Measurements from ENCODE around the gene STEAP2. TPM values are rescaled to one million over a fixed set of nuclear protein-coding genes. Genes with fewer than 3 reads are reported as not detected.

STEAP2 gene
- total RNA-seq, 8 experiments from 2014 or later, result 1.4 to 12.3 (median 6.9) TPM

GRCh38 chr7:90227259-90227658 lies 15.7 kb downstream of the STEAP2 start:
- 67 to 100% (median 92%) methylated on average over 1 to 5 of the region's 5 CpGs for WGBS, 10 experiments
- H3K27ac ChIP-seq, result no peak overlapping the region
- peaks cover 5 to 13% of the 10 kb centered on the region in 2 donors for H3K4me1 ChIP-seq (replicated peaks in 1 of 2)
- ATAC-seq (replicated peaks in 6 of 8), result no peak
- in situ Hi-C loops (cut with MboI; ENCODE audit: low pct_unique_long_range_greater_than_20kb in 2 of 9, low sequenced_read_pairs in 9 of 9, unreplicated experiment in 9 of 9), result no loop called here
- H3K4me3 ChIP-seq, result no peak overlapping the region

GRCh38 chr7:90229682-90230081 lies 18.1 kb downstream of the STEAP2 start:
- WGBS, 10 experiments, result 0 to 100% (median 87%) methylated on average over 1 to 2 of the region's 2 CpGs
- in situ Hi-C loops (cut with MboI; ENCODE audit: low pct_unique_long_range_greater_than_20kb in 2 of 9, low sequenced_read_pairs in 9 of 9, unreplicated experiment in 9 of 9), result no loop called here
- peaks cover 4 to 10% of the 10 kb centered on the region in 2 donors for H3K4me1 ChIP-seq (replicated peaks in 1 of 2)
- ATAC-seq (replicated peaks in 6 of 8), result peak in 1 of 8 experiments; percentile 97
- no peak overlapping the region for H3K27ac ChIP-seq
- H3K4me3 ChIP-seq, result no peak overlapping the region

GRCh38 chr7:90230834-90231233 lies 19.3 kb downstream of the STEAP2 start:
- in situ Hi-C loops (cut with MboI; ENCODE audit: low pct_unique_long_range_greater_than_20kb in 2 of 9, low sequenced_read_pairs in 9 of 9, unreplicated experiment in 9 of 9), result no loop called here
- ATAC-seq (replicated peaks in 6 of 8), result no peak
- no peak overlapping the region for H3K4me3 ChIP-seq
- no peak overlapping the region for H3K27ac ChIP-seq
- WGBS, 10 experiments, result 27 to 100% (median 88%) methylated on average over 1 to 2 of the region's 2 CpGs
- peaks cover 0 to 4% of the 10 kb centered on the region in 2 donors for H3K4me1 ChIP-seq (replicated peaks in 1 of 2)

- Histone ChIP-seq H3K4me3 (no peak overlapping the region), H3K27ac (no peak overlapping the region), H3K4me1 (replicated peaks in 1 of 2) (peaks cover 0 to 4% of the 10 kb centered on the region in 2 donors)
- in situ Hi-C loops (cut with MboI; ENCODE audit: low pct_unique_long_range_greater_than_20kb in 2 of 9, low sequenced_read_pairs in 9 of 9, unreplicated experiment in 9 of 9), result no loop called here
- WGBS, 10 experiments, result 54 to 100% (median 86%) methylated on average over 1 to 3 of the region's 3 CpGs
- no peak for ATAC-seq (replicated peaks in 6 of 8)
These were observed 19.8 kb downstream of the STEAP2 start for GRCh38 chr7:90231304-90231703.

GRCh38 chr7:90232430-90232829 lies 20.9 kb downstream of the STEAP2 start:
- no peak overlapping the region for H3K4me3 ChIP-seq
- peak in 1 of 8 experiments; percentile 19 for ATAC-seq (replicated peaks in 6 of 8)
- H3K27ac ChIP-seq, result no peak overlapping the region
- H3K4me1 ChIP-seq (replicated peaks in 1 of 2), result peaks cover 0 to 4% of the 10 kb centered on the region in 2 donors
- in situ Hi-C loops (cut with MboI; ENCODE audit: low pct_unique_long_range_greater_than_20kb in 2 of 9, low sequenced_read_pairs in 9 of 9, unreplicated experiment in 9 of 9), result no loop called here
- WGBS, 10 experiments, result 34 to 94% (median 71%) methylated on average over 1 to 5 of the region's 5 CpGs

GRCh38 chr7:90233569-90233968 lies 22.0 kb downstream of the STEAP2 start:
- in situ Hi-C loops (cut with MboI; ENCODE audit: low pct_unique_long_range_greater_than_20kb in 2 of 9, low sequenced_read_pairs in 9 of 9, unreplicated experiment in 9 of 9), result no loop called here
- ATAC-seq (replicated peaks in 6 of 8), result no peak
- peaks cover 0 to 4% of the 10 kb centered on the region in 2 donors for H3K4me1 ChIP-seq (replicated peaks in 1 of 2)
- H3K4me3 ChIP-seq, result no peak overlapping the region
- H3K27ac ChIP-seq, result no peak overlapping the region
- WGBS, 10 experiments, result 80 to 100% (median 97%) methylated on average over 1 to 6 of the region's 6 CpGs; no CpG with 5 or more reads in 1 of the 10 experiments

- in situ Hi-C loops (cut with MboI; ENCODE audit: low pct_unique_long_range_greater_than_20kb in 2 of 9, low sequenced_read_pairs in 9 of 9, unreplicated experiment in 9 of 9), result no loop called here
- ATAC-seq (replicated peaks in 6 of 8), result peak in 2 of 8 experiments; percentile 31 to 59
- WGBS, 10 experiments, result 33 to 100% (median 80%) methylated on average over 1 of the region's 1 CpG; no CpG with 5 or more reads in 5 of the 10 experiments
These were observed 25.3 kb downstream of the STEAP2 start for GRCh38 chr7:90236721-90237289.

GRCh38 chr7:90238022-90238421 lies 26.5 kb downstream of the STEAP2 start:
- H3K4me1 ChIP-seq (replicated peaks in 1 of 2), result peaks cover 4 to 7% of the 10 kb centered on the region in 2 donors
- no peak overlapping the region for H3K27ac ChIP-seq
- WGBS, 10 experiments, result 83 to 100% (median 100%) methylated on average over 1 to 2 of the region's 2 CpGs; no CpG with 5 or more reads in 4 of the 10 experiments
- no peak for ATAC-seq (replicated peaks in 6 of 8)
- in situ Hi-C loops (cut with MboI; ENCODE audit: low pct_unique_long_range_greater_than_20kb in 2 of 9, low sequenced_read_pairs in 9 of 9, unreplicated experiment in 9 of 9), result no loop called here
- no peak overlapping the region for H3K4me3 ChIP-seq

More at GRCh38 chr7:90236721-90237289, 25.3 kb downstream of the STEAP2 start:
- H3K27ac ChIP-seq, result no peak overlapping the region
- H3K4me1 ChIP-seq (replicated peaks in 1 of 2), result peaks cover 0 to 4% of the 10 kb centered on the region in 2 donors
- H3K4me3 ChIP-seq, result no peak overlapping the region

- peaks cover 5 to 10% of the 10 kb centered on the region in 2 donors for H3K4me1 ChIP-seq (replicated peaks in 1 of 2)
- no peak for ATAC-seq (replicated peaks in 6 of 8)
- in situ Hi-C loops (cut with MboI; ENCODE audit: low pct_unique_long_range_greater_than_20kb in 2 of 9, low sequenced_read_pairs in 9 of 9, unreplicated experiment in 9 of 9), result no loop called here
- no peak overlapping the region for H3K4me3 ChIP-seq
- no peak overlapping the region for H3K27ac ChIP-seq
- whole genome bisulfite sequencing, 10 experiments, result 40 to 86% (median 83%) methylated on average over 1 of the region's 1 CpG; no CpG with 5 or more reads in 6 of the 10 experiments
These were observed 27.0 kb downstream of the STEAP2 start for GRCh38 chr7:90238583-90238982.

GRCh38 chr7:90239050-90239449 lies 27.5 kb downstream of the STEAP2 start:
- H3K4me3 ChIP-seq, result no peak overlapping the region
- in situ Hi-C loops (cut with MboI; ENCODE audit: low pct_unique_long_range_greater_than_20kb in 2 of 9, low sequenced_read_pairs in 9 of 9, unreplicated experiment in 9 of 9), result no loop called here
- peaks cover 8 to 14% of the 10 kb centered on the region in 2 donors for H3K4me1 ChIP-seq (replicated peaks in 1 of 2)
- WGBS, 10 experiments, result 73 to 97% (median 85%) methylated on average over 2 to 3 of the region's 3 CpGs; no CpG with 5 or more reads in 2 of the 10 experiments
- no peak overlapping the region for H3K27ac ChIP-seq
- no peak for ATAC-seq (replicated peaks in 6 of 8)

GRCh38 chr7:90239625-90240228 lies 28.2 kb downstream of the STEAP2 start:
- Histone ChIP-seq H3K4me1 (replicated peaks in 1 of 2) (peaks cover 8 to 16% of the 10 kb centered on the region in 2 donors), H3K4me3 (no peak overlapping the region), H3K27ac (no peak overlapping the region)
- in situ Hi-C loops (cut with MboI; ENCODE audit: low pct_unique_long_range_greater_than_20kb in 2 of 9, low sequenced_read_pairs in 9 of 9, unreplicated experiment in 9 of 9), result no loop called here
- ATAC-seq (replicated peaks in 6 of 8), result no peak
- 70 to 96% (median 83%) methylated on average over 1 to 9 of the region's 9 CpGs for WGBS, 10 experiments

- in situ Hi-C loops (cut with MboI; ENCODE audit: low pct_unique_long_range_greater_than_20kb in 2 of 9, low sequenced_read_pairs in 9 of 9, unreplicated experiment in 9 of 9), result no loop called here
- peak overlapping the region in 1 of 2 donors; percentile 25 for H3K27ac ChIP-seq
- no peak overlapping the region for H3K4me3 ChIP-seq
- 48 to 100% (median 67%) methylated on average over 1 to 3 of the region's 3 CpGs; no CpG with 5 or more reads in 1 of the 10 experiments for WGBS, 10 experiments
- H3K4me1 ChIP-seq (replicated peaks in 1 of 2), result peaks cover 16 to 23% of the 10 kb centered on the region in 2 donors
- peak in 2 of 8 experiments; percentile 2 to 56 for ATAC-seq (replicated peaks in 6 of 8)
These were observed 31.0 kb downstream of the STEAP2 start for GRCh38 chr7:90242369-90243168.

- Histone ChIP-seq H3K4me3 (no peak overlapping the region), H3K4me1 (replicated peaks in 1 of 2) (peaks cover 16 to 23% of the 10 kb centered on the region in 2 donors), H3K27ac (no peak overlapping the region)
- peak in 5 of 8 experiments; percentile 3 to 40 (median 25) for ATAC-seq (replicated peaks in 6 of 8)
- in situ Hi-C loops (cut with MboI; ENCODE audit: low pct_unique_long_range_greater_than_20kb in 2 of 9, low sequenced_read_pairs in 9 of 9, unreplicated experiment in 9 of 9), result no loop called here
- 0 to 50% (median 0%) methylated on average over 1 of the region's 1 CpG; no CpG with 5 or more reads in 4 of the 10 experiments for WGBS, 10 experiments
These were observed 32.0 kb downstream of the STEAP2 start for GRCh38 chr7:90243556-90243955.
